ENCODE data around the gene NEXMIF.
"Not testable (repeated sequence)": the region's sequence is repeated elsewhere in the genome, so short reads cannot be mapped to it uniquely, and the experiment has no call there.

Gene NEXMIF

GRCh38 chrX:74788545-74789086 lies 136.6 kb downstream of the NEXMIF start:
- DNase-seq (ENCODE audit: low spot score): no peak

- no peak for DNase-seq (ENCODE audit: low spot score)
These were observed 140.6 kb downstream of the NEXMIF start for GRCh38 chrX:74784629-74785028.

GRCh38 chrX:74781507-74782034 lies 143.7 kb downstream of the NEXMIF start:
- DNase-seq (ENCODE audit: low spot score): no peak

- no peak for DNase-seq (ENCODE audit: low spot score)
These were observed 146.1 kb downstream of the NEXMIF start for GRCh38 chrX:74779175-74779574.

DNA sequence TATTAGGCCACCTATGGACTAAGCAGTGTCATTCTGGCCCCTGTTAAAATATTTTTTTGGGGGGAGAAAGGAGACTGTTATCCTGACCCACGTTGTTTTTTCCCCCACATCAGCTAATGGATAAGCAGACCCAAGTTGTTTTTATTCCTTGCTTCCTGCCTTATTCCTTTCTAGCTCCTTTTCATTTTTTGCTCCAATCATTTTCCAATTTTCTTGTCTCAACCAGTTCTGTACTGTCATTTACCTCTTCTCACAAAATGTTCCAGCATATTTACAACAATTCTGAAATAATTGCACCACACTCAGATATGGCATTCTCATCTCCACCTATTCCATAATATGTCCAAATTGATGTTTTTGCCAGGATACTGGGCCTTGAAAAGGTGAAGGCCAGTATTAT lies 150.3 kb downstream of the NEXMIF start:
- no peak for DNase-seq (ENCODE audit: low spot score)

DNA sequence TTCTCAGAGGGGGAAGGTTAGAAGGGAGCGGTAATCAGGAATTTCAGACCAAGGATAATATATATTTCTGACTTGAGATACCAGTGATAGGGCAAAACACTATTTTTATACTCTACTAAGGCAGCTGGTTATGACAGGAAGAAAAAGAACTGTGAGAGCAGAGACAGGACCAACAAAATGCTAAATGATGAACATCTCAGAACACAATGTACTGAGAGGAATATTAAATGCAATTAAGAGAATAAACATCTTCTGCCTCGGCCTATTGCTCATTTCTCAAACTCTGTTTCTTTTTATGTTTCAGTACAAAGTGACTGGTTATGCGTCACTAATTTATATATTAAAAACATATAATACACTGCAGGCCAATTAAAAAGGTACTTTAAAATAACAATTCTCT lies 188.8 kb downstream of the NEXMIF start:
- no peak for DNase-seq (ENCODE audit: low spot score)

- DNase-seq (ENCODE audit: low spot score): no peak
These were observed 220.0 kb downstream of the NEXMIF start for GRCh38 chrX:74705269-74705668.

DNA sequence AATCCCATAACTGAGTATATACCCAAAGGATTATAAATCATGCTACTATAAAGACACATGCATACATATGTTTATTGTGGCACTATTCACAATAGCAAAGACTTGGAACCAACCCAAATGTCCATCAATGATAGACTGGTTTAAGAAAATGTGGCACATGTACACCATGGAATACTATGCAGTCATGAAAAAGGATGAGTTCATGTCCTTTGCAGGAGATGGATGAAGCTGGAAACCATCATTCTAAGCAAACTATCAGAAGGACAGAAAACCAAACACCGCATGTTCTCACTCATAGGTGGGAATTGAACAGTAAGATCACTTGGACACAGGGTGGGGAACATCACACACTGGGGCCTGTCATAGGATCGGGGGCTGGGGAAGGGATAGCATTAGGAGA lies 223.9 kb downstream of the NEXMIF start:
- not testable (repeated sequence) for DNase-seq (ENCODE audit: low spot score)

- no peak for DNase-seq (ENCODE audit: low spot score)
These were observed 240.8 kb downstream of the NEXMIF start for GRCh38 chrX:74684466-74684865.
